ENCODE data around the gene ANOS1. TPM values are rescaled to one million over a fixed set of nuclear protein-coding genes. Genes with fewer than 3 reads are reported as not detected.

ANOS1 gene
- total and polyA plus RNA-seq, 2 of the 8 experiments (the other 6 are each of a cell fraction or from before 2014, with no cell fraction given): 34.4 to 59.0 TPM

GRCh38 chrX:8635812-8636211 lies 96.1 kb downstream of the ANOS1 start (continued):
- TF ChIP-seq USF2 (IDR thresholded peaks at IDR 0.05; ENCODE audit: low read length): no peak
- no peak for TF ChIP-seq JUN (IDR thresholded peaks at IDR 0.05; ENCODE audit: low read depth, low read length)
- no peak for TF ChIP-seq EZH2 (IDR thresholded peaks at IDR 0.05; ENCODE audit: low read depth, low read length, severe bottlenecking)
